Body of pancreas (tissue), 4 donors: ENCODE data around the gene CDX2. TPM values are rescaled to one million over a fixed set of nuclear protein-coding genes. Genes with fewer than 3 reads are reported as not detected.

Experiments
- ATAC-seq: fragments of 150-250 bp; one replicate; pipeline ENCODE4 v1.9.1; 2016
- DNase-seq, 4 donors: peaks; one replicate each; pipeline ENCODE4 v3.0.0-alpha.2; 2019
- H3K27ac ChIP-seq, 4 donors: fragments of 200-600 bp; sonication (generic); 1 replicate in 3 of 4; 2 replicates in 1 of 4; pipeline versions ENCODE4 v1.5.1 to v1.6.1; 2016 to 2019; ENCODE audit warnings: mild to moderate bottlenecking in 1 of 4, mixed read lengths in 1 of 4, moderate library complexity in 1 of 4
- H3K27me3 ChIP-seq, 2 donors: fragments of 200-600 bp; sonication (generic); one replicate each; pipeline ENCODE4 v1.6.0; 2016; ENCODE audit warnings: mild to moderate bottlenecking in 1 of 2
- H3K36me3 ChIP-seq, 2 donors: fragments of 200-600 bp; sonication (generic); replicated peaks in 1 of 2; 2 replicates each; pipeline ENCODE4 v1.5.1; 2016; ENCODE audit warnings: low read depth in 2 of 2; ENCODE audit not compliant: insufficient read depth in 1 of 2
- H3K4me1 ChIP-seq: fragments of 200-600 bp; sonication (generic); one replicate; pipeline ENCODE4 v1.6.0; 2016
- H3K4me3 ChIP-seq, 2 donors: fragments of 200-600 bp; sonication (generic); 1 replicate in 1 of 2; 2 replicates in 1 of 2; pipeline ENCODE4 v1.5.1; 2016 to 2019
- H3K9me3 ChIP-seq, 3 donors: fragments of 200-600 bp; sonication (generic); 1 replicate in 2 of 3; 2 replicates in 1 of 3; pipeline ENCODE4 v1.5.1; 2016
- CTCF ChIP-seq, 7 experiments: fragments of 450-650 bp in 4 of 7; fragments of 200-600 bp in 3 of 7; sonication (generic) in 3 of 7; IDR thresholded peaks; one replicate each; pipeline ENCODE4 v1.5.1; 2016 to 2019; ENCODE audit warnings: antibody characterized with exemption in 7 of 7
- POLR2A ChIP-seq, 3 donors: fragments of 450-650 bp; IDR thresholded peaks; one replicate each; pipeline ENCODE4 v1.6.1; 2016; ENCODE audit warnings: antibody characterized with exemption in 3 of 3, mild to moderate bottlenecking in 2 of 3
- WGBS, 2 donors: methylation state at CpG; one replicate each; pipeline ENCODE4 v1.1.5; 2017; 5-methylcytosine and 5-hydroxymethylcytosine counted together
- intact Hi-C: fragments of 100-400 bp; cut with DNase I; formaldehyde crosslinking; loops from one replicate; pipeline ENCODE4 v1.15.1; 2023
- total RNA-seq, 2 donors: library from RNA; depleted of rRNA; stranded (reverse); fragments of >200 nt; gene quantifications; one replicate each; pipeline ENCODE4 v1.1.0, GENCODE V29; 2016

The CDX2 gene
- total RNA-seq, 2 donors from 2014 or later: 1.3 to 1.6 TPM

DNA sequence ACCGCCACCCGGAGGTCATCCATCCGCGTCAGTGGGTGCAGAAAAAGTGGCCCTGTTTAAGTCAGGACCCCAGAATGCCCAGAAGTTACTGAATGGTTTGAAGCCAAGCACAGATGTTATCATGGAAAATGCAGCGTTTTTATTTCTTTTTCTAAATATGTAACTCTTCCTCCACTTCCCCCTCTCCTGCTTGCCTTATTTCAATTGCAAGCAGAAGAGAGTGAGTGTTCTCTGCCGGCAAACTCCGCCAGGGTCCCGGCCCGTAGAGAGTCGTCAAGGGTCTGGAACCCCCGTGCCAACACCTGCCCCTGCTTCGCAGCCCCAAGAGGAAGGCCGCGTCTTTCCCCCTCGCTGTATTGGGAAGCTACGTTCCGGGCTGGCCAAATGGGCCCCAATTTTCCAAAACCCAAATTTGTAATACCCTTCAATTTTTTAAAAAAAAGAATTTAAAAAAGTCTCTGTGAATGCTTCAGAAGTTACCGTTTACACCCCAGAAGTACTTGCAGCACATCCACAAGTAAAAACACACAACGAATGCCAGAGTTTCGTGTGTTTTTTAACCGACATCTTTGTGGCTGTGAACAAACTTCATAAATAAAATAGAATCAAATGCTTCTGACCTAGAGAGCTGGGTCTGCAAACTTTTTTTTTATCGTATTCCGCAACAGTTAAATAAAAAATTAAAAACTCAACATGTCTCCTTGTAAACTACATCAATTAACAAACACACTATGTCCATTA, 50.0 kb downstream of the CDX2 start:
- TF ChIP-seq CTCF (IDR thresholded peaks at IDR 0.05): no peak
- no peak for TF ChIP-seq POLR2A (IDR thresholded peaks at IDR 0.05)
- peak overlapping the region in 3 of 4 donors; percentile 90 to 91 (median 90) for H3K27ac ChIP-seq
- no peak overlapping the region for H3K4me3 ChIP-seq
- WGBS, 2 donors: 47 to 50% methylated on average over 23 of the region's 23 CpGs
- H3K9me3 ChIP-seq: no peaks in the 10 kb centered on the region
- intact Hi-C loops: no loop called here
- DNase-seq (no peak), ATAC-seq (no peak)
- H3K4me1 ChIP-seq: peaks cover 36% of the 10 kb centered on the region
- H3K36me3 ChIP-seq: no peaks in the 10 kb centered on the region
- no peaks in the 10 kb centered on the region for H3K27me3 ChIP-seq

GRCh38 chr13:27918041-27918917, 50.8 kb downstream of the CDX2 start:
- WGBS, 2 donors: 12 to 29% methylated on average over 24 to 46 of the region's 46 CpGs
- TF ChIP-seq POLR2A (IDR thresholded peaks at IDR 0.05) (peak; percentile 17 to 63 (median 50)), CTCF (IDR thresholded peaks at IDR 0.05) (no peak)
- Histone ChIP-seq H3K4me1 (peaks cover 36% of the 10 kb centered on the region), H3K4me3 (no peak overlapping the region), H3K9me3 (no peaks in the 10 kb centered on the region), H3K27me3 (no peaks in the 10 kb centered on the region), H3K36me3 (no peaks in the 10 kb centered on the region), H3K27ac (peak overlapping the region; percentile 49 to 91 (median 90))
- intact Hi-C loops: no loop called here
- DNase-seq (peak; percentile 56 to 76 (median 73)), ATAC-seq (peak; percentile 51)

DNA sequence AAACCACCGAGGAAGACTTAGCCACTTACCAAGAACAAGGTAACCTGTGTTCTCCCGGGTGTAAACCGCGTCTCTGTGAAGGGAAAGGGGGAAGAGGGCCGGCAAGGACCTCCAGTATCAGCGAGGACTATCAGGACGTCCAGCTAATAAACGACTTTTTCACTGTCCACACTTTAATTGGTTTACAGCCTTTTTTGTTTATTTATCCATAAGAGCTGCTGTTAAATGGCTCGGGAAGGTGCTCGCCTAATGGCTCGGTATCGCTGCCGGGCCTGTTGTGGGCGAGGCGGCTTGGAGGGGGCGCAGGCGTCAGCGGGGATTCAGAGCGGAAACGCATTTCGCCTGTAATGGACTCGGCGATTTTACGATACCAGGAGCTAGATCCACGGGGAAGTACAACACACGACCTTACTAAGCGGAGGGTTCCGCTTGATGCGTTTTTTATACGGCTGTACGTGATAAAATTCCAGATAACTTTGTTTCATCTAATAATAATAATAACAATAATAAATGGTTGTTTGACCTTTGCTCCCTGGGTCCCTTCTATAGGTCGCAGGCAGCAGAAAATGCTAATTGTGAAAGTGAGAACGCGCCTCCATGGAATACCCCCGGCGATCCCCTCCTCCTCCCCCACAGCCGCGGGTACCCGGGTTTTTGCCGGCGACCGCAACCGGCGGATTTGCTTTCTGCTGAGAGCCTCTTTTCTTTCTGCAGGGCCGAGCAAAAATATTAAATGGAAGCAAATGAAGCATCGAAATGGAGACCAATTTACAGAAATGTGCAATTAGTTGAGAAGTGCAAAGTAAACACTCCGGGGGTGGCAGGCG, 51.8 kb downstream of the CDX2 start:
- ATAC-seq (no peak), DNase-seq (peak in 3 of 4 donors; percentile 16 to 38 (median 22))
- H3K9me3 ChIP-seq: no peaks in the 10 kb centered on the region
- H3K27me3 ChIP-seq: no peaks in the 10 kb centered on the region
- TF ChIP-seq POLR2A (IDR thresholded peaks at IDR 0.05): no peak
- no peak for TF ChIP-seq CTCF (IDR thresholded peaks at IDR 0.05)
- WGBS, 2 donors: 41 to 49% methylated on average over 48 of the region's 48 CpGs
- H3K4me1 ChIP-seq: peaks cover 45% of the 10 kb centered on the region
- H3K36me3 ChIP-seq: no peaks in the 10 kb centered on the region
- H3K4me3 ChIP-seq: no peak overlapping the region
- peak overlapping the region; percentile 49 to 91 (median 90) for H3K27ac ChIP-seq
- intact Hi-C loops: no loop called here

- 69 to 73% methylated on average over 10 of the region's 10 CpGs for WGBS, 2 donors
- no peak for TF ChIP-seq CTCF (IDR thresholded peaks at IDR 0.05)
- no peak for TF ChIP-seq POLR2A (IDR thresholded peaks at IDR 0.05)
These were observed 53.6 kb downstream of the CDX2 start for GRCh38 chr13:27915301-27916207.

More at GRCh38 chr13:27915301-27916207, 53.6 kb downstream of the CDX2 start:
- Histone ChIP-seq H3K9me3 (no peaks in the 10 kb centered on the region), H3K27me3 (no peaks in the 10 kb centered on the region), H3K4me3 (no peak overlapping the region), H3K36me3 (no peaks in the 10 kb centered on the region), H3K27ac (peak overlapping the region in 3 of 4 donors; percentile 90 to 91 (median 90)), H3K4me1 (peaks cover 48% of the 10 kb centered on the region)
- DNase-seq (no peak), ATAC-seq (no peak)
- intact Hi-C loops: no loop called here
